Central memory CD4-positive, alpha-beta T cell (primary cell): ENCODE measurements around the gene DUOXA2.
"Not testable (repeated sequence)": the region's sequence is repeated elsewhere in the genome, so short reads cannot be mapped to it uniquely, and the experiment has no call there.

Experiments used
- DNase-seq: peaks from one replicate; pipeline ENCODE4 v3.0.0; 2022
- total RNA-seq, 3 experiments: gene quantifications; one replicate each; lab custom pipeline; 2026; lab: John Stamatoyannopoulos, UW

The DUOXA2 gene
- 0 to 0.04 (median 0) reads per million in 3 experiments for total RNA-seq

- no peak for DNase-seq
Observed at GRCh38 chr15:45114076-45114750, at the start of gene DUOXA2, which contains the start of gene DUOX2. Gene DUOXA2, plus strand, starts transcription at chr15:45114326. Its CDS starts 280 bp downstream, at chr15:45114606. Gene DUOX2, minus strand, starts transcription at chr15:45114172. Its CDS starts 761 bp downstream, at chr15:45113411.

GRCh38 chr15:45064386-45064785, 49.7 kb upstream of the DUOXA2 start:
- no peak for DNase-seq

GRCh38 chr15:45069942-45070360, 44.2 kb upstream of the DUOXA2 start:
- DNase-seq: not testable (repeated sequence)

- not testable (repeated sequence) for DNase-seq
Observed at GRCh38 chr15:45073602-45074001, 40.5 kb upstream of the DUOXA2 start.

- DNase-seq: not testable (repeated sequence)
Observed at GRCh38 chr15:45075440-45076320, 38.4 kb upstream of the DUOXA2 start.

- not testable (repeated sequence) for DNase-seq
Observed at GRCh38 chr15:45077391-45077790, 36.7 kb upstream of the DUOXA2 start.

- not testable (repeated sequence) for DNase-seq
Observed at GRCh38 chr15:45079201-45079600, 34.9 kb upstream of the DUOXA2 start.

GRCh38 chr15:45079628-45080246, 34.4 kb upstream of the DUOXA2 start:
- DNase-seq: not testable (repeated sequence)

- not testable (repeated sequence) for DNase-seq
Observed at GRCh38 chr15:45080593-45080992, 33.5 kb upstream of the DUOXA2 start.

GRCh38 chr15:45082412-45082811, 31.7 kb upstream of the DUOXA2 start:
- not testable (repeated sequence) for DNase-seq

- no peak for DNase-seq
Observed at GRCh38 chr15:45083223-45083622, 30.9 kb upstream of the DUOXA2 start.

- DNase-seq: no peak
Observed at GRCh38 chr15:45084163-45084562, 30.0 kb upstream of the DUOXA2 start.

GRCh38 chr15:45087513-45087912, 26.6 kb upstream of the DUOXA2 start:
- DNase-seq: no peak

- DNase-seq: no peak
Observed at GRCh38 chr15:45088801-45089711, 25.1 kb upstream of the DUOXA2 start.

- DNase-seq: no peak
Observed at GRCh38 chr15:45089712-45090373, 24.3 kb upstream of the DUOXA2 start.

GRCh38 chr15:45091161-45091560, 23.0 kb upstream of the DUOXA2 start:
- no peak for DNase-seq

GRCh38 chr15:45091576-45091975, 22.6 kb upstream of the DUOXA2 start:
- DNase-seq: no peak

GRCh38 chr15:45093013-45093412, 21.1 kb upstream of the DUOXA2 start:
- DNase-seq: no peak

GRCh38 chr15:45093622-45094357, 20.3 kb upstream of the DUOXA2 start:
- no peak for DNase-seq

GRCh38 chr15:45094358-45094730, 19.8 kb upstream of the DUOXA2 start:
- DNase-seq: no peak

GRCh38 chr15:45095661-45096060, 18.5 kb upstream of the DUOXA2 start:
- no peak for DNase-seq
